WI38 (cell line): ENCODE measurements around the gene HOXA9.

ENCODE experiments used
- H3K4me3 ChIP-seq: 2 replicates; pipeline ENCODE4 v1.5.1; 2011; ENCODE audit warnings: low read depth, mild to moderate bottlenecking, control low read depth, low read length
- CTCF ChIP-seq: IDR thresholded peaks from 2 replicates; pipeline ENCODE4 v1.5.1; 2012; ENCODE audit warnings: low read depth, mild to moderate bottlenecking, control low read depth, low read length

HOXA9 gene

GRCh38 chr7:27163288-27164044, 1.9 kb downstream of the HOXA9 start:
- no peak overlapping the region for H3K4me3 ChIP-seq
- no peak for TF ChIP-seq CTCF

- no peak overlapping the region for H3K4me3 ChIP-seq
- no peak for TF ChIP-seq CTCF
Measured at GRCh38 chr7:27162561-27163287, 2.6 kb downstream of the HOXA9 start.

- no peak for TF ChIP-seq CTCF
- no peak overlapping the region for H3K4me3 ChIP-seq
Measured at GRCh38 chr7:27161721-27162560, 3.4 kb downstream of the HOXA9 start.

- peak overlapping the region; percentile 58 for H3K4me3 ChIP-seq
- TF ChIP-seq CTCF: no peak
Measured at GRCh38 chr7:27161214-27161720, 4.1 kb downstream of the HOXA9 start.

GRCh38 chr7:27160546-27161213, 4.7 kb downstream of the HOXA9 start:
- peak; percentile 92 for TF ChIP-seq CTCF
- peak overlapping the region; percentile 58 for H3K4me3 ChIP-seq

DNA sequence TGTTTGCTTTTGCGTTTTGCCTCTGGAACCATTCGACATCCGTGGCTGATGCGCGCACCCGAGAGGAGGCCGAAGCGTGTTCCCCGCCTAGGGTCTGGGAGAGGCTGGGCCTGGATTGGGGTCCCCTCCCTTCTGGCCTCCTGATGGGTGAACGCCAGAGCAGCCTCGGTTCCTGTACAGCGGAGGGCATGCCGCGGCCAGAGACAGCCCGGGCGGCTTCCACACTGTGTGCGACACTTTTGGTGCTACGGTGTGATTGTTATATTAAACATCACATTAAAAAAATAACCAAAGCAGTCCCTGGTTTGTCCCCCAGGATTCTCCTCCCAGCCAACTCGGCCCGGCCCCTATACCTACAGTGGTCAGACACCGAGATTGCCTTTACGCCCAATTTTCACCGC, 5.2 kb downstream of the HOXA9 start:
- no peak overlapping the region for H3K4me3 ChIP-seq

More for the DNA sequence above, 5.2 kb downstream of the HOXA9 start:
- no peak for TF ChIP-seq CTCF
